ENCODE results near the gene GOLGA6D. TPM values are rescaled to one million over a fixed set of nuclear protein-coding genes. Genes with fewer than 3 reads are reported as not detected.
"Not testable (repeated sequence)": the region's sequence is repeated elsewhere in the genome, so short reads cannot be mapped to it uniquely, and the experiment has no call there.

GOLGA6D gene
- total and polyA plus RNA-seq, 2 of the 8 experiments (the other 6 are each of a cell fraction or from before 2014, with no cell fraction given), result 0.27 to 0.69 TPM

DNA sequence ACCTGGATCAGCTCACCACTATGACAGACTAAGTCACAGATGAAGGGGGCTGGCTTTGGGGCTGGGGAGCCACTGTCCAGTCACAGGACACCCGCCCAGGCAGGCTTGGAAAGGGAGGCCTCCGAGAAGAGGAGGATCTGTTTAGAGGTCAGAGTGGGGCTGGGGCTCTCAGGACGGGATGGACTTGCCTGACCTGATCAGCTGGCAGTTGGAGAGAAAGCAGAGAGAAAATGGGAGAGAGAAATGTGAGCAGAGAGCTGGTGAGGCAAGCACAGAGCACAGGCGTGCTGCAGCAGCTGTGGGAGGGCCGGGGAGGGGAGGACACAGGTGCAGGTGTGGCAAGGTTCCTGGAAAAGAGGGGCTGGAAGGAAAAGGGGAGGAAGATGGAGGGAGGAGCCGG lies 17.4 kb downstream of the GOLGA6D start:
- H3K56ac ChIP-seq (replicated peaks; ENCODE audit: insufficient read length, low read depth, low read length); H3K23me2 ChIP-seq (ENCODE audit: low read depth, low read length); H3K27ac ChIP-seq (ENCODE audit: low read depth, low read length); H3K36me3 ChIP-seq (ENCODE audit: control insufficient read depth in 2 of 4, insufficient read depth in 4 of 4, low read length in 3 of 4); H2BK12ac ChIP-seq (ENCODE audit: low read depth, low read length); H3K79me2 ChIP-seq (ENCODE audit: control insufficient read depth in 1 of 2, insufficient read depth in 2 of 2, low read length in 2 of 2); H3K79me1 ChIP-seq (ENCODE audit: low read depth, low read length); H4K5ac ChIP-seq (ENCODE audit: insufficient read length, low read depth, low read length); H2AFZ ChIP-seq (ENCODE audit: low read length); H4K8ac ChIP-seq (ENCODE audit: extremely low read depth, insufficient read depth, low read length); H2AK5ac ChIP-seq (ENCODE audit: low read depth, low read length); H3K23ac ChIP-seq (ENCODE audit: insufficient read length); H2BK20ac ChIP-seq (ENCODE audit: low read length); H3K18ac ChIP-seq (ENCODE audit: extremely low read depth, low read length); H3K27me3 ChIP-seq (replicated peaks in 1 of 4; ENCODE audit: control insufficient read depth in 3 of 4, extremely low read depth in 1 of 4, insufficient read depth in 3 of 4, low read length in 3 of 4); FAIRE-seq; POLR2A ChIA-PET (ENCODE audit: partially characterized antibody); H3K4ac ChIP-seq (replicated peaks; ENCODE audit: insufficient read length, low read depth, low read length); H4K91ac ChIP-seq (replicated peaks; ENCODE audit: insufficient read length, low read length); H4K20me1 ChIP-seq (replicated peaks in 1 of 2; ENCODE audit: control insufficient read depth in 1 of 2, insufficient read depth in 2 of 2, low read length in 2 of 2); H2BK120ac ChIP-seq (replicated peaks; ENCODE audit: low read depth, low read length); H3K9me3 ChIP-seq (ENCODE audit: insufficient read depth in 2 of 2, low read depth in 1 of 2, low read length in 1 of 2); DNase-seq (ENCODE audit: low read depth in 1 of 2, low spot score in 2 of 2); H3K4me2 ChIP-seq (ENCODE audit: insufficient read depth in 1 of 2, low read depth in 2 of 2, low read length in 2 of 2); H3K4me1 ChIP-seq (replicated peaks in 1 of 4; ENCODE audit: control insufficient read depth in 3 of 4, insufficient read depth in 4 of 4, low read length in 3 of 4); H2BK5ac ChIP-seq (ENCODE audit: low read depth, low read length); H2BK15ac ChIP-seq (ENCODE audit: low read length); H3K4me3 ChIP-seq (ENCODE audit: extremely low read depth in 1 of 4, insufficient read depth in 2 of 4, low read depth in 3 of 4, low read length in 4 of 4); H3K14ac ChIP-seq (ENCODE audit: insufficient read length); H3K9ac ChIP-seq (replicated peaks in 1 of 4; ENCODE audit: extremely low read depth in 1 of 4, low read depth in 3 of 4, low read length in 3 of 4): not testable (repeated sequence)
- CTCF ChIA-PET (ENCODE audit: partially characterized antibody), result interaction anchor here (0.9 to 1.8 kb wide), 4 partner anchors 8 to 1235 kb away, joined by 3 to 7 read pairs (median 4); no protein-coding TSS in a partner anchor
- 68% methylated on average over 4 of the region's 6 CpGs; no CpG with 5 or more reads in 1 of the 2 experiments for WGBS, 2 experiments (ENCODE audit: extremely low coverage in 1 of 2, insufficient coverage in 1 of 2, insufficient read length in 1 of 2, insufficient replicate concordance in 2 of 2, low coverage in 1 of 2, low lambda C conversion rate in 2 of 2, missing lambda C conversion rate in 1 of 2)

All from H1 (cell line).